B cell (primary cell): ENCODE data around the gene EYS. TPM values are rescaled to one million over a fixed set of nuclear protein-coding genes. Genes with fewer than 3 reads are reported as not detected.

ENCODE experiments used
- ATAC-seq: fragments of 200-7000 bp; cut with Tn5 transposase; one replicate; pipeline ENCODE4 v1.10.0; 2021; ENCODE audit warnings: low read depth, mild to moderate bottlenecking, moderate number of reproducible peaks, moderate library complexity
- CTCF ChIA-PET: fragments of 350-600 bp; sonication (Branson Sonifier 250); formaldehyde crosslinking; loops from one replicate; lab custom pipeline; 2021; ENCODE audit warnings: antibody characterized with exemption, inconsistent platforms; lab: Charles Lee
- POLR2A ChIA-PET: fragments of 350-600 bp; sonication (Branson Sonifier 250); formaldehyde crosslinking; loops from one replicate; lab custom pipeline; 2021; ENCODE audit warnings: antibody characterized with exemption; lab: Charles Lee
- DNase-seq: peaks from one replicate; pipeline ENCODE4 v3.0.0; 2013
- H2AFZ ChIP-seq: 2 replicates; pipeline ENCODE4 v1.6.1; 2012; ENCODE audit warnings: mild to moderate bottlenecking, low read depth, low read length; ENCODE audit not compliant: insufficient read depth, poor library complexity, severe bottlenecking
- H3K27ac ChIP-seq, 2 donors: 1 replicate in 1 of 2; 2 replicates in 1 of 2; pipeline ENCODE4 v1.5.1; 2012 to 2013; ENCODE audit warnings: low read length in 2 of 2, mild to moderate bottlenecking in 2 of 2, moderate library complexity in 1 of 2
- H3K27me3 ChIP-seq, 4 experiments: fragments of 200-600 bp in 1 of 4; sonication (generic) in 1 of 4; replicated peaks in 1 of 4; 1 replicate in 2 of 4; 2 replicates in 2 of 4; pipeline versions ENCODE4 v1.6.1 to v1.7.0; 2013 to 2016; ENCODE audit warnings: low read length in 3 of 4, mild to moderate bottlenecking in 2 of 4, mixed read lengths in 1 of 4, moderate library complexity in 1 of 4; ENCODE audit not compliant: insufficient read depth in 4 of 4, control insufficient read depth in 3 of 4; ENCODE audit errors: control extremely low read depth in 1 of 4
- H3K36me3 ChIP-seq, 2 experiments: replicated peaks in 1 of 2; 1 replicate in 1 of 2; 2 replicates in 1 of 2; pipeline versions ENCODE4 v1.6.1 to v1.7.1; 2013; ENCODE audit warnings: low read length in 1 of 2; ENCODE audit not compliant: insufficient read depth in 2 of 2, control insufficient read depth in 1 of 2; ENCODE audit errors: control extremely low read depth in 1 of 2, extremely low read depth in 1 of 2
- H3K4me1 ChIP-seq, 2 donors: fragments of 200-600 bp in 1 of 2; sonication (generic) in 1 of 2; 1 replicate in 1 of 2; 2 replicates in 1 of 2; pipeline versions ENCODE4 v1.5.1 to v1.6.1; 2013 to 2017; ENCODE audit warnings: low read length in 2 of 2; ENCODE audit not compliant: control insufficient read depth in 2 of 2, insufficient read depth in 2 of 2
- H3K4me2 ChIP-seq: replicated peaks from 2 replicates; pipeline ENCODE3; 2012; ENCODE audit warnings: mild to moderate bottlenecking, low read depth, low read length; ENCODE audit not compliant: poor library complexity, severe bottlenecking
- H3K4me3 ChIP-seq, 5 experiments: fragments of 200-600 bp in 1 of 5; sonication (generic) in 1 of 5; 1 replicate in 3 of 5; 2 replicates in 2 of 5; pipeline versions ENCODE4 v1.5.1 to v1.7.0; 2011 to 2016; ENCODE audit warnings: low read length in 4 of 5, mild to moderate bottlenecking in 4 of 5, low read depth in 2 of 5, control low read depth in 1 of 5, moderate library complexity in 1 of 5; ENCODE audit not compliant: insufficient read depth in 1 of 5; ENCODE audit errors: control extremely low read depth in 1 of 5, extremely low read depth in 1 of 5
- H3K79me2 ChIP-seq: fragments of 200-600 bp; sonication (generic); one replicate; pipeline ENCODE4 v1.6.0; 2016; ENCODE audit warnings: low read length; ENCODE audit not compliant: control insufficient read depth, insufficient read depth
- H3K9ac ChIP-seq: fragments of 200-600 bp; sonication (generic); 2 replicates; pipeline ENCODE4 v1.6.1; 2017; ENCODE audit warnings: mild to moderate bottlenecking, low read length, moderate library complexity
- H3K9me3 ChIP-seq, 3 donors: one replicate each; pipeline versions ENCODE4 v1.6.1 to v1.7.1; 2013; ENCODE audit warnings: low read length in 2 of 3; ENCODE audit not compliant: control insufficient read depth in 2 of 3, insufficient read depth in 1 of 3; ENCODE audit errors: control extremely low read depth in 1 of 3
- H4K20me1 ChIP-seq: 2 replicates; pipeline ENCODE4 v1.6.0; 2012; ENCODE audit warnings: mild to moderate bottlenecking, low read length; ENCODE audit not compliant: insufficient read depth, control insufficient read depth, poor library complexity, severe bottlenecking
- H3K27ac Mint-ChIP-seq: one replicate; pipeline ENCODE4 v1.8.0; 2021; ENCODE audit warnings: mixed read lengths
- H3K27me3 Mint-ChIP-seq: one replicate; pipeline ENCODE4 v1.8.0; 2021; ENCODE audit warnings: mixed read lengths
- H3K4me1 Mint-ChIP-seq: one replicate; pipeline ENCODE4 v1.8.0; 2021; ENCODE audit warnings: mixed read lengths
- H3K4me3 Mint-ChIP-seq: one replicate; pipeline ENCODE4 v1.8.0; 2021; ENCODE audit warnings: mixed read lengths
- H3K9me3 Mint-ChIP-seq: one replicate; pipeline ENCODE4 v1.8.0; 2022; ENCODE audit warnings: mixed read lengths; ENCODE audit not compliant: insufficient read depth
- CTCF ChIP-seq: fragments of 200-600 bp; IDR thresholded peaks from one replicate; pipeline ENCODE4 v1.8.0; 2022; ENCODE audit warnings: antibody characterized with exemption, mild to moderate bottlenecking
- EZH2 ChIP-seq: IDR thresholded peaks from 2 replicates; pipeline ENCODE4 v1.6.1; 2012; ENCODE audit warnings: borderline replicate concordance, low read depth, mild to moderate bottlenecking, moderate library complexity, low read length; ENCODE audit not compliant: insufficient read depth, poor library complexity, severe bottlenecking
- WGBS: methylation state at CpG from one replicate; pipeline ENCODE4 v1.1.5; 2013; ENCODE audit warnings: missing lambda C conversion rate; ENCODE audit not compliant: insufficient coverage; 5-methylcytosine and 5-hydroxymethylcytosine counted together
- intact Hi-C: fragments of 100-400 bp; cut with micrococcal nuclease; formaldehyde crosslinking; loops from one replicate; pipeline ENCODE4 v1.10.0; 2022
- polyA plus RNA-seq: library from polyadenylated mRNA; depleted of rRNA; stranded (reverse); fragments of >200 nt; gene quantifications from 2 replicates; pipeline ENCODE4 v1.2.3, GENCODE V29; 2012
- total RNA-seq, 2 donors: library from RNA; stranded (reverse); fragments of 120-200 nt in 1 of 2; gene quantifications; 1 replicate in 1 of 2; 2 replicates in 1 of 2; pipeline versions ENCODE4 v1.2.3 to v1.2.4, GENCODE V29; 2013 to 2022

EYS gene
- total and polyA plus RNA-seq, 2 donors (not counting 1 experiment from before 2014, with no cell fraction given) = not detected

- Mint-ChIP-seq H3K4me1 (no peaks in the 10 kb centered on the region), H3K27me3 (no peaks in the 10 kb centered on the region), H3K9me3 (peaks cover 3% of the 10 kb centered on the region), H3K27ac (no peak overlapping the region), H3K4me3 (no peak overlapping the region)
- Histone ChIP-seq H3K4me1 (no peaks in the 10 kb centered on the region), H3K27ac (no peak overlapping the region), H2AFZ (no peak overlapping the region), H3K9me3 (no peaks in the 10 kb centered on the region), H4K20me1 (no peaks in the 10 kb centered on the region), H3K79me2 (no peaks in the 10 kb centered on the region), H3K27me3 (no peaks in the 10 kb centered on the region), H3K4me3 (no peak overlapping the region), H3K4me2 (no peak overlapping the region), H3K9ac (no peak overlapping the region), H3K36me3 (no peaks in the 10 kb centered on the region)
- POLR2A ChIA-PET = no interaction called here
- CTCF ChIA-PET = no interaction called here
- ATAC-seq = no peak
- no peak for TF ChIP-seq CTCF
- no peak for DNase-seq
- intact Hi-C loops = no loop called here
Measured at GRCh38 chr6:65469650-65470049, 237.4 kb downstream of the EYS start.

GRCh38 chr6:65468307-65468706 lies 238.7 kb downstream of the EYS start:
- Mint-ChIP-seq H3K4me1 (no peaks in the 10 kb centered on the region), H3K27me3 (no peaks in the 10 kb centered on the region), H3K4me3 (no peak overlapping the region), H3K9me3 (peaks cover 4% of the 10 kb centered on the region), H3K27ac (no peak overlapping the region)
- POLR2A ChIA-PET = no interaction called here
- intact Hi-C loops = no loop called here
- Histone ChIP-seq H3K4me3 (no peak overlapping the region), H3K4me2 (no peak overlapping the region), H3K9ac (no peak overlapping the region), H3K4me1 (no peaks in the 10 kb centered on the region), H3K27ac (no peak overlapping the region), H2AFZ (no peak overlapping the region), H3K79me2 (no peaks in the 10 kb centered on the region), H4K20me1 (no peaks in the 10 kb centered on the region), H3K36me3 (no peaks in the 10 kb centered on the region), H3K9me3 (no peaks in the 10 kb centered on the region), H3K27me3 (no peaks in the 10 kb centered on the region)
- no peak for TF ChIP-seq CTCF
- TF ChIP-seq EZH2 = no peak
- no peak for ATAC-seq
- no CpG with 5 or more reads among the region's 3 CpGs for WGBS
- DNase-seq = no peak
- CTCF ChIA-PET = no interaction called here
